Eye (tissue), 1 donor: ENCODE measurements around the gene IGF1.

Source experiments
- DNase-seq: peaks from one replicate; pipeline ENCODE4 v3.0.0-alpha.2; 2015

The IGF1 gene

DNA sequence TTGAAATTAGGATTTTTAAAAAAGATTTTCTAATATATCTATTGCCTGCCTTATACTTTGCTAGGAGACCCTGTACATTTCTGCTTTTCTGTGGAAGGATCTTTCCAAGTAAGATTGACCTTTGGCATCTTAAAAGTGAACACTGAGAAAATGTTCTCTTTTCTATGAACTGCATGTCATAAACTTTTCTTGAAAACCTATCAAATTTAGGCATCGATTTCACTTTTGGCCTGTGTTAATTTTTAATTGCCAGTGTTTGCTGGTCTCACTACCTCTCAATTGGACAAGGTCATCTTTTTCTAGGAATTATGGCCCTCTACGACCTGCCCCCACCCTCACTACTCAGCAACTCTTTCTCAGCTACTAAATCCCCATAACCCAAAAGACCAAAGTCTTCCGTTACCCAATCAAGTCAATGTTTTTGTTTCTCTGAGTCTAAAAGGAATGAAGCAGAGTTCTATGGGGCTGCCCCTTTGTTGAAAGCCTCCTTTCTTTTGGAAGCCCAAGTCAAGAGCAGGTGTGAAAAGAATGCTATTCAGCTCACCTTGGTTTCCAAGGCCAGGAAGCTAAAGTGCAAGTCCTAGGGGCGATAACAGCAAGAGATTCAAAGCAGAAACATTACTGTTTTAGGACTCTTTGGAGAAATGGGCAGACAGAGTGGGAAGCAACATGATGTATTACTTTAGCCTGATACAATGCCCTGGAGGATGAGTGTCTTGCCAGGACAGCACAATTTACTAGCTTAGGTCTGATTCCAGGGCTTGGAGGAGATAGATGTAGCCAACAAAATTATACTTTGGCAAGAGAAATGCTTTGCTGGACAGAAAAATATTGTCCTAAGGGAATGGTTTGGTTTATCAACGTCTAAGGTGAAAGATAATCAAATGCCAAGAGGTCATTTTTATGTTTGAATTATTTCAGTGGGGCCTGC is 55.0 kb downstream of the IGF1 start:
- DNase-seq = no peak

DNA sequence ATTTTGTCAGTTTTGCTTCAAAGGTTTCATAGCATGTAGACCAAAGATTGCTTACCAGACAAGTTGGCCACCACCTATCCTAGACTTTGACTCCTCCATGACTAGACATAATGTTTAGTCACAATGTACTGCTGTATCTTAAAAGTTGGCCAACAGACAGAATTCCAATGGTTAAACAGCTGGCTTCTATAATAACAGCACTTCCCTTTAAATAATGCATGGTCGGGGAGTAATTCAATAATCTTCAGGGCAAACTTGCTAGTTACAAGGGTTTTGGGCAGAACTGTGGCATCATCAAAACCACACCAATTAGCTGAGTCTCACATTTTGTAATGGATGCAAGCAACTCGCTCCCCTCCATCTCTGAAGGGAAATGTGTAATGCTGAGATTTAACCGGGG is 56.9 kb downstream of the IGF1 start:
- no peak for DNase-seq

DNA sequence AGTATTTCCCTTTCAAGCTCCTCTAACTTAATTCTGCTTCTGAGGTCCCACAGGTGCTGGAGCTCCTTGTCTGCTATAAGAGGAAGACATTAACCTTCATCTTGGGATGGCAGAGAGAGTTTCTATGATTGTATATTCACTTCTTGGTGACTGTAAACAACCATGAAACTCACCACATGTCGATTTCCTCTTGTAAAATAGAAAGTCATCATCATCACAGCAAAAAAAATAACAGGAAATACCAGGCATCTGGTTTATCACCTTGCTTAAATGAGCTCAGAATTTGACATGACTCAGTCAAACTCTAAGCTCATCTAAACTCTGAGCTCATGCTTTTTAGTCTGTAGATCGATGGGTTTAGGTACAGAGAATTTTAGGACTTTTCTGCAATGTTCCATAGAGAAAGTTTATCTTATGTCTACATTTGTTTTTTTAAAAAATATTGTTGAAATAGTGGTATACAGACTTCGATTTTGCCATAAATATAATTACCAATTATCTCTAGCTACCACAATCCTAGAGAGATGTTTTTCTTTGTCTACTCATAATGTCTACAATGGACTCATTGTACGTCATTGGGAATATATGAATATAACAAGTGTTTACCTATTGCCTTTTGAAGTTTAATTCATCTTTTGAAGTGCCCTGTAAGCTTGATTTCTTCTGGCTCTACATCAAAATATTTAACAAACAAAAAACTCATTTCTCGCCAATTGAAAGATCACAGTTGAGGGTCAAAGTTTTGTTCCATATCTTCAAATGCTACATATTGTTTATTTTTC is 58.4 kb downstream of the IGF1 start:
- no peak for DNase-seq

DNA sequence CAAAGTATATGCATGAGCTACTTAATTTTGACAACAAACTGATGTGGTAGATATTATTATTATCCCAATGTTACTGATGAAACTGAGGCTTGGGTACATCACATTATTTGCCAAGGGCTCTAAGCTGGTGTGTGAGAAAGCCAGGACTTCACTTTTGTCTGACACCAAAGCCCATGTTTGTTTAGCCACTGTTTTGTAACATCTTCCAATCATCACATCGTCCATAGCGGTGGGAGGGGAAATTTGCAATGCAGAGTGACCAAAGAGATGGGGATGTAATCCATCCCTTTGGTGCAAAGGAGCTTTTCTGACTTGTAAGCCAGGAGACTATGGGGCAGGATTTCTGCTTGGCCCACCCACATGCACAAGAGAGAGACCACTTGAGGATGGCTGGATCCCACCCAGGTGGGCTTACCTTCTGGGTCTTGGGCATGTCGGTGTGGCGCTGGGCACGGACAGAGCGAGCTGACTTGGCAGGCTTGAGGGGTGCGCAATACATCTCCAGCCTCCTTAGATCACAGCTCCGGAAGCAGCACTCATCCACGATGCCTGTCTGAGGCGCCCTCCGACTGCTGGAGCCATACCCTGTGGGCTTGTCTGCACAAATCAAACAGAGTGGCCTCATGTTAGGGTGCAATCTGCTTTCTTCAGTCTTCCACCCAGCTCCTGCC is 61.1 kb downstream of the IGF1 start:
- DNase-seq = no peak

DNA sequence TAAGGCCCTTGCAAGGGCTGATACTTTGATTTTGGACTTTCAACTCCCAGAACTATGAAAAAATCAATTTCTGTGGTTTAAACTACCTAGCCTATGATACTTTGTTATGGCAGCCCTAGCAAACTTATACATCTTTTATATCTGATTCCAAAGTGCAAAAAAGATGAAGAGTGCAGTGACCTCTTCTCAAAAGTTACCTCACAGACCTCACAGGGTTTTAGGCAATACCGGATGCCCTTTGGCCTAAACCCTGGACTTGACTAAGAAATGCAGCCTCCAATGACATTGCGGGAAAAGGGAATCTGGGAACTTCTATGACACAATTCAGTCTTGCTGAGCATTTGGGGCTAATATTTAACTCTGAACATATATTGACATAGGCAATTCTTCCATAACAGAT is 63.3 kb downstream of the IGF1 start:
- DNase-seq = no peak

DNA sequence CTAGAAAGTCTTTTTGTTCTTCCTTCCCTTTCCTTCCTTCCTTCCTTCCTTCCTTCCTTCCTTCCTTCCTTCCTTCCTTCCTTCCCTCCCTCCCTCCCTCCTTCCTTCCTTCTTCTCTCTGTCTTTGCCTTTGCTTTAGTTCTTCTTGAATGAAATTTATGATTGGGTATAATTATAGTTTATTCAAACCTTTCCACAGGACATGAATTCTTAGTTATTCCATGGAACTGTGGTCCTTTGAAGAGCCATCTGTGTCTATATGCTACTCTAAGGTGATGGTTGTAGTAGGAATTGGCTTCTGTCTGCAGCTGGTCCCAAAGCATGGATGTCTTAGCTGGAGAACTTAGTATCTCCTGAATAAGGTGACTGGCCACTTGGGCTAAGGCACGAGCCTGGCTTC is 64.8 kb downstream of the IGF1 start:
- no peak for DNase-seq

DNA sequence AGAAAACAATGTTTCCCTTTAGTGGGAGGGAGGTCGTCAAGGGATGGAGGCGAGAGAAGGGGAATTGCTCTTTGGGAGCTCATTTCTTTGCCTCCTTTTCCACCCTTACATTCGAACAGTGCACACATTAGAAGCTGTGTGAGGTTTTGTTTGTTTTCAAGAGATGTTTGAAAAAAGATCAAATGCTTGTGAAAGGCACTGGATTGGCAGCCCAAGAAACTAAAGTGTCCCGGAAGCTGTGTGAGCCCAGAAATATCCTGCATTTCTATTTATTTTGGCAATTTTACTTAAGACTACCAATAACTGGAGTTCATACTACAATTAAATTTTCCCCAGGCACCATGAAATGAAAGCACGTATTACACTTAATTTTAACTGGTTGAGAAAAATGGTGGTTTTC is 67.0 kb downstream of the IGF1 start:
- no peak for DNase-seq

DNA sequence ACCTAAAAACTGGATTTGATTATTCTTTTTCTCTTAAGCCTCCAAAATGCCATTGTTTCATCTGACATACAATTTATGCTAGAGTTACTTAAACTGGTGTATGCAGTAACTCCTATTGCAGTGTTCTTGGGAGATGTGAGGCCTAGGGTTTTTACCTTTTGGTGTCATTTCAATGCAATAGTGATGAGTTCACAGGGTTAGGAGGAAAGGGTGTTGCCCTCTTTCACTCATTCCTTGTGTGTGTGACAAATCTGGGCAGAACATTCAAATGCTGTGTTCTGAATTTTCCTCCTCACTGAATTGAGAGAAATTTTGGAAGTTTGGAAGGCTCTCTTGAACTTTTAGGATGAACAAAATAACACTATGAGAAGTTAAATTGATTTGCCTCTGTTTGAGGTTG is 69.9 kb downstream of the IGF1 start:
- DNase-seq = no peak

DNA sequence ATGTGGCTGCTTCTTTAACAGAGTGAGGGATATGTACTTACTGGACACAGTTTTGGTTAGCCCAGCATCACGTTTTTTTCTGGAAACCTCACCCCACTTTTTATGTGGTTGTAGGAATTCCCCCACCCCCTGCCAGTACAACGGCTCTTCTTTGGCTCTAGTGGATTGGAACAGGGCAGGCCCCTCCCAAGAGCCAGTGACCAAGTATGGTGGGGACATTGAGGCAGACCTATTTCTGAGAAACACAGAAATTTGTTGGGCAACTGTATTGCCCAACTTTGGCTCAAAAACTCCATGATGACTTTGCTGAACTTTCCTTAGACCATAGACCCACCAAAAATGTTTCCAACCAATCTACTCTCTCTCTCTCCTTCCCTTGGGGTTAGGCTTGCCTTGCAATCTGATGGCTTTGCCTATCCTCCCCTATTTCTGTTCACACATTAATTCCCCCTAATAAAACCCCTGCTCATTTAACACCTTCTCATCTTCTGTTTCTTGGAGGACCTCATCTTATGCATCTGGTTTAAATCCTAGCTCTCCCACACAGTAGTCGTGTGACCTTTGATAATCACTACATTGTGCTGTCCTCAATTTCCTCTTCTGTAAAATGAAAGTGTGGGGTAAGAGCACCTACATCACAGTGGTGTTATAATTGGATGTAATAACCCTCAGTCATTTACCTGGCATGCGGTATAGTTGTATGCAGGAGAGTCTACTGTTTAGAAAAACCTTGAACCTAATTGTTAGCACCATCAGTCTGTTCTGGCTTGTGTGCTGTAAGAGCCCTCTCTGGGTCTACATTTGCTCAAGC is 71.7 kb downstream of the IGF1 start:
- DNase-seq = no peak

DNA sequence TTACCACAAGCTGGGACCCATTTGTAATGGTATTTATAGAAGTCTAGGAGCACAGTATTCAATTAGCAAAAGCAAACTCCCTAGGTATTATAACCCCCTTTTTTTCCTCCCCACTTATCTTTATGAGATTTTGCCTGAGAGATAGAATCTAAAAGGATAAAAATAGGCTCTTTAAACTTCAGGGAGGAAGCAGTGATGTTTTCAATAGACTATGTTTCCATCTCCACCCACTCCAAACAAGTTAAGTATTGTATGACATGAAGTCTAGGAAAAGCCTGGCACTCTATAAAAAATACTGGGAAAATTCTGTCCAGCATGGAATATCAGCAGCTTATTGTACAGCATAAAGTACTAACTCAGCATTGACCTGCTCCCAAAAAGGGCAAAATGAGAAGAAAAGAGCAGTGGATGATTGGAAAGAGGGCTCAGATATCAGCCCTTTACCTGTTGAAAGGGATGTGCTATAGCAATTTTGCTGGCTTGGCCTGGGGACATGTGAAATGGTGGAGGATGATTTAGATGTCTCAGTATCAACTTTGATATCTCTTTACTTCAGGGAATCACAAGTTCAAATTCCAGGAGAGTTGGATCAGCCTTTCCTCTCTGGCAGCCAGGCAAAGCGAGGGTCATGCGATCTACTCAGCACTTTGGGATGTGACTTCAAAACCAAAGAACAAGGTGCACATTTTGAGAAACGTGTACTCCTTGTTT is 72.4 kb downstream of the IGF1 start:
- DNase-seq = no peak

DNA sequence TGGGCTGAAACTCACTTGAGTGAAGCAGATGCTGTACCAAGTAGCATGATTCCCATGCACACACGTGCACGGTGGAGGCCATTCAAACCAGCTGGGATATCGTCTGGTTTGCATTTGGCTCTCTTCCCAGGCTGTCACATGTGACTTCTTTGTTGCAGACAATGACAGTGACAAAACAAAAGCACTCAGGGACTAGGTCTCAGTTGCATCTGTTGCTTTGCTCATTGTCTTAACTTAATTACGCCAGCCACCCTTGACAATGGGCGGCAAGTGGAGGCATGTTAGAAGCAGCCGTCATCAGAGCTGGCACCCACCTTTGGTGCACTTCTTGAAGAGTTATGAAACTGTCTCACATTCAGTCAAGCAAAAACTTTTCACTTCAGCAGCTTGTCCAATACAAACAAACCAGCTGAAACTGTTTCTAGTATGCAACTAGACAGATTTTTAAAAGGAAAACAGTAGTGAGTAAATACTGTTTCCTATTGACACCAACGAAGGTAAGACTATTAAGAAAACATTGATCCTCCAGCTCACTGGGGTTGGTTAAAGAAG is 74.3 kb downstream of the IGF1 start:
- DNase-seq = peak; percentile 82

DNA sequence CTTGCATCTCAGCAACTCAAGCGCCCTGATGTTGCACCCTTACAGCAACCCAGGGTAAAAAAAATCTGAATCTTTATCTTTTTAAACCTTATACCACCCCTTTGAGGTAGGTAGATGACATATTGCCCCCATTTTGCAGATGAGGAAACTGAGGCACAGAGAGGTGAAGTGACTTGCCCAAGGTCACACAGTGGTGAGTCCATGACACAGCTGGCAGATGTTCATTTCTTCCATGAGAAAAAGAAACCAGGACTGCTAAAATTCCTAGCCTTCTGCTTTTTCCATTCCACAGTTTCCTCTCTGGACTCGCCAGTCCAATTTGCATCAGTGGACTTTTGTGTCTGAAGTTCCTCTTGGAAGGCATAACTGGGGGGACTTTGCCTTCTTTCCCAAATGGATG is 79.3 kb downstream of the IGF1 start:
- DNase-seq = no peak

DNA sequence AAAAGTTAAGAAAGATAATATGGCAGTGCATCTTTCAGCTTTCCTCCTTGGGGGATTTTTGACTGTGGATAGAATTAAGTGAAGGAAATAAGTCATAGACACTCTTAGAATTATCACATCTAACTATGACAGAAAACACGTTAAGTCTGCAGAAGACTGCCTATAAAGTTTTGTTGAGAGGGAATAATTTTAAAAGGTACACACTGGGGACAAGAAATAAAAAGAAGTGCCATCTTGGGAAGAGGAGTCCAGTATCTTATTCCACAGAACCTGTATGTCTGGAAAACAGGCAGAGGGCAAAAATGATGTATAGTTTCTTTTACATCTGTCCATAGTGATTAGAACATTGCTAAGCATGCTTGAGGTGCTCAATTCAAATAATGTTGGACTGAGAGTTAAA is 80.7 kb downstream of the IGF1 start:
- DNase-seq = no peak

DNA sequence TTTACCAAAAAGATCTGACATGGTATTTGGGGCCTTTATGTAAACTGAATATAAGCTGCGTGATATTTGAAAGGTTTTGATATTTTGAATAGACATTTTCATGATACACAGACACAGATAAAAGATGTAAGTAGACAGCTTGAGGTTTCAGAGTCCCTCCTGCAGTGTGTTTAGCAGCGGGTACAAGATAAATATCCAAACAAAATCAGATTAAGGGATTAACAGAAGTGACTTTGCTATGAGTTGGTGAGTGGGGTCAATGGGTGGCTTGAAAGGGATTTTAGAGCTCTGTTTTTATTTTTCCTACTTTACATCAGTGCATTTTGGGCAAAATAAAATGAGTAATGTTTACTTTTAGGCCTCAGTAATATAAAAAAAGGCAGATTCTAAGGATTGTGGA is 84.1 kb downstream of the IGF1 start:
- no peak for DNase-seq

DNA sequence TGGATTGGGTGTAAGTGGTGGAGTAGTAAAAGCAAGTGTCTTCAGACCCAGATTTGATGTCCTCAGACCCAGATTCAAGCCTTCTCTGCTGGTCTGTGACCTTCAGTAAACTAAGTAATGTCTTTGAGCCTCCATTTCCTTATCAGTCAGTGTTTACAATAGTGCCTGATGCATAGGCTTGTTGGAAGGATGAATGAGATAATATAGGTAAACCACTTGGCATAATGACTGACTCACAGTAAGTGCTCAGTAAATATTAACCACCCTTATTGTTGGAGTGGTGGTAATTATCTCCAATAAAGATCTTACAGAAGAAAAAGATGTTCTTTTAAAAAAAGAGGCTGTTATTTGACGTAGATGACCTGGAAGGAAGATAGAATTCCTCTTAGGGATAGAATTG is 86.2 kb downstream of the IGF1 start:
- no peak for DNase-seq

DNA sequence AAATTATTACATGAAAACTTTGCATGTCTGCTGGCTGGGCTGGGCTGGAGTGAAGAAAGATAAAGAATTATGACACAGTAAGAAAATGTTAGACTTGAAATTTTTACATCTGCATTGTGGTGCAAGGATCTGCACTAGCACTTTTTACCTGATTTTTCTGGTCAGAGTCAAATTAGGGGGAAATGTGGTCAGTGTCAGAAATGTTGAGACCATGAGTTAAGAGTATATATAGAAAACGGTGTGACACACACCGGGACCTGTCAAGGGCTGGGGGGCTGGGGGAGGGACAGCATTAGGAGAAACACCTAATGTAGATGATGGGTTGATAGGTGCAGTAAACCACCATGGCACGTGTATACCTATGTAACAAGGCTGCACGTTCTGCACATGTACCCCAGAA is 90.3 kb downstream of the IGF1 start:
- no peak for DNase-seq

DNA sequence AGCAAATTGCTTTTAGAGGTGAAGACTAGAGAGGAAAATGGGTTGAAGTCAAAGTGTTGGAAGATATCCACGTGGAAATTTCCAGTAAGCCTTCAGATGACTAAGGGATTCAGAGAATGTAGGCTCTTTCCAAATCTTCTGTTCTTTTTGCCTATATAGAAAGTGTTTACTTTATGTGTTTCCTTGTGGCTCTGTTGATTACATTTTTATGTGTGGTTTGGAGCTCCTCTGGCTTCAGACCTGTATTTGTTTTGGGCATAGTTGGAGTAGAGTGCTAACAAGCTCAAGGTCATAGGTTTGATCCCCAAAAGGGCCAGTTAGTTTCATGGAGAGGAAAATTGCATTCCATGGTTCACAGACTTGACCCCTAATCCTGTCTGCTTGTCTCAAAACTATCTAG is 91.9 kb downstream of the IGF1 start:
- DNase-seq = peak; percentile 19

DNA sequence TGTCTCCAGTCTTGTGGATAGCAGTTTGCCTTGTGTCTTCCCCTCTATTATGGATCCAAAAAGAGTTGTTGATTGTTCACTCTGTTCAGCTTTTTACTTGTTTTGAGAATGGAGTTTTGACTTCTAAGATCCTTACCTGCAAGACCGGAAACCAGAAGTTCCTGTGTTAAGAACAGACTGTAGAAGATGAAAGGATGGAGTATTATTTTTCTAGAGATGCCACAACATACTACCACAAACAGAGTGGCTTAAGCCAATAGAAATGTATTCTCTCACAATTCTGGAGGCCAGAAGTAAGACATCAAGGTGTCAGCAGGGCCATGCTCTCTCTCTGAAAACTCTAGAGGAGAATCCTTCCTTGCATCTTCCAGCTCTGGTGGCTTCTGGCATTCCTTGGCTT is 95.0 kb downstream of the IGF1 start:
- DNase-seq = no peak

DNA sequence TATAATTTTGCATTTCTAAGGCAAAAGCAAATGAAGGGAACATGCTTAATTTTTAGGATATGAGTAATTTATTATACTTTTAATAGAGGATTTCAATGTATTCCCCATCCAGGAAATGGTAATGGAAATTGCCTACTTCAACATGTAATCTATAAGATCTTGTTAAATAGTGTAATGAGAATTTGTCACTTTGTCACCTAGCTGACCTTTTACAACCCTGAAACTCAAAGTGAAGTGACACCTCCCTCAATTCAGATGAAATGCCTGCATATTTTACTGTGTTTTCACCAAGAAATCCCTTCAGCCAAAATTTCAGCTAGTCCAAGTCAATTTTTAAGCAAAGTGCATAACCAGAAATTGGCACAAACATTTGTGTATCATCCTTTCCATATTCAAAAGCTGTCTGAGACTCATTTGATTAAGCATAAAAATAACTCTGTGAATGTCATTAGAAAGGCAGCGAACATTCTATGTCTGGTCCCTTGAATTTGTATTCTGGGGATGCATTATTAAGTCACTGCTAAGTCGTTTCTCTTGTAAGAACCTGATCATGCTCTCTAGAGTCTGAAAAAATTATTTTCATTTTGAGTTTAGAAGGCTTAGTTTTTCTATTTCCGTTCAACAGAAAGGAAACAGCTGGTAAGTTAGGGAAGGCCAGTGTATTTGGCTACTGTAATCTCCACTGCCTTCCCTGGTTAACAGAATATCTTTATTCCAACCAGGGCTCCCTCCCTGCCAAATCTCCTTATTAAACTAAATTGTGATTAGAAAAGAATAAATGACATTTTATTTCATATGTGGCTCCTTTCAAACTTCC is 100.8 kb downstream of the IGF1 start:
- DNase-seq = no peak

DNA sequence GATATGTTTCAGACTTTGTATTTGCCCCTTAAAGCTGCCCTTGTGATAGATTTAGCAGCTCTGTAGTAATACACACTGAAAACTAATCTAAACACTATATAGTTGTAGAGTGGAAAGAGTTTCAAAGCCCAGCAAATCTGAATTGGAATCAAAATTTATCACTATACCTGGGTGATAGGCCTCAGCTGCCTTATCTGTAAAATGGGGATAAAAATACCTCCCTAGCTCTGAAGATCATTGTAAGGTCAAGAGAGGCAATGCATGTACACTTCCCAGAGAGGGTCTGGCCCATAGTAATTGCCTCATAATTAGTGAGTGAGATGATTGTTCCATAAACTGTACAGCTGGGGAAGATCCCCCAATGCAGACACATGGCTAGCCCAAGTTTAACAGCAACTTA is 103.6 kb downstream of the IGF1 start:
- DNase-seq = no peak

DNA sequence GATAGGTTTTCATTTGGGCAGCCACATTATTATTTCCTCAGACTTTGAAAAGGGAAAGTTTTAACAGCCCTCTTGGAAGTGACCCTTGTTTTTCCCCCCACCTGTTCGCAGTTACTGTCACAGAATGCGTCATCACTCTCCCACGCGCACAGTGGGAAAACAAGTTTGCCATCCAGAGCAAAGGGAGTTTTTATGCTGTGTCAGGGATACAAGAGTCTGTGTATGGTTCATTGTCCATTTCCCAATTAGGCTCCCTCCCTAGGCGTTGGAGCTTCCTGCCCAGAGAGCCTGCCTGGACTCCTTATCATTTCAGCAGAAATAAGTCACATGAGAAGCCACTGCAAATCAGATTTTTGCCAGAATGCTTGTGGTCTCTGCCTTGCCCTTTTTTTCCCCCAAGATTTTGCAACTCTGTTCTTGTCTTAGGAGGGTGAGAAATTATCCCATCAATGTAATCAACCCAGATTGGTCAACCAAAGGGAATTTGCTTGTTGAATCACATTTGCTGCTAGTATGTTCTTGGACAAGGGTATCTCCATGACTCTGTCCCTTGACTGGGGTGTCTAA is 104.1 kb downstream of the IGF1 start:
- DNase-seq = no peak
